Measurements from ENCODE around the gene MT1B. TPM values are rescaled to one million over a fixed set of nuclear protein-coding genes. Genes with fewer than 3 reads are reported as not detected.
A peak's percentile ranks its signal among the peaks of the same experiment; 100 is the strongest.

MT1B gene
- total and polyA plus RNA-seq, 2 donors from 2014 or later: not detected

DNA sequence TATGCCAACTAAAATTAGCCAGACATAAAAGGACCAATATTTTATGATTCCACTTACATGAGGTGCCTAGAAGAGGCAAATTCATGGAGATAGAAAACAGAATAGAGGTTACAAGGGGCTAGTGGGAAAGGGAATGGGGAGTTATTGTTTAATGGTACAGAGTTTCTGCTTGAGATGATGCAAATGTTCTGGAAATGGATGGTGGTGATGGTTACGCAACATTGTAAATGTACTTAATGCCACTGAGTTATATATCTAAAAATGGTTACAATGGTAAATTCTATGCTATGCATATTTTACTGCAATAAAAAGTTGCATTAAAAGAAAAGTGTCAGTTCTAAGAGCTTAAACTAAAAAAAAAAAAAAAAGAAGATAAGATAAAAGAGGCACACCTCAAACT, 48.5 kb downstream of the MT1B start:
- Histone ChIP-seq H3K9me3 (ENCODE audit: control insufficient read depth in 2 of 3, insufficient read depth in 1 of 3, low read length in 3 of 3) (no peaks in the 10 kb centered on the region), H3K27ac (ENCODE audit: low read depth in 2 of 2, low read length in 2 of 2) (no peak overlapping the region), H3K36me3 (ENCODE audit: control insufficient read depth in 2 of 3, insufficient read depth in 3 of 3, low read length in 3 of 3) (no peaks in the 10 kb centered on the region), H3K9ac (ENCODE audit: low read length in 3 of 3) (no peak overlapping the region), H3K4me1 (ENCODE audit: control insufficient read depth in 2 of 3, insufficient read depth in 2 of 3, low read depth in 1 of 3, low read length in 3 of 3) (no peaks in the 10 kb centered on the region), H3K27me3 (ENCODE audit: control insufficient read depth, insufficient read depth, low read length) (no peaks in the 10 kb centered on the region), H3K4me3 (ENCODE audit: low read length in 3 of 3) (no peak overlapping the region)
- no peak for DNase-seq
- intact Hi-C loops (cut with DNase I): no loop called here
- FAIRE-seq: no peak
- TF ChIP-seq, protein P1, sequence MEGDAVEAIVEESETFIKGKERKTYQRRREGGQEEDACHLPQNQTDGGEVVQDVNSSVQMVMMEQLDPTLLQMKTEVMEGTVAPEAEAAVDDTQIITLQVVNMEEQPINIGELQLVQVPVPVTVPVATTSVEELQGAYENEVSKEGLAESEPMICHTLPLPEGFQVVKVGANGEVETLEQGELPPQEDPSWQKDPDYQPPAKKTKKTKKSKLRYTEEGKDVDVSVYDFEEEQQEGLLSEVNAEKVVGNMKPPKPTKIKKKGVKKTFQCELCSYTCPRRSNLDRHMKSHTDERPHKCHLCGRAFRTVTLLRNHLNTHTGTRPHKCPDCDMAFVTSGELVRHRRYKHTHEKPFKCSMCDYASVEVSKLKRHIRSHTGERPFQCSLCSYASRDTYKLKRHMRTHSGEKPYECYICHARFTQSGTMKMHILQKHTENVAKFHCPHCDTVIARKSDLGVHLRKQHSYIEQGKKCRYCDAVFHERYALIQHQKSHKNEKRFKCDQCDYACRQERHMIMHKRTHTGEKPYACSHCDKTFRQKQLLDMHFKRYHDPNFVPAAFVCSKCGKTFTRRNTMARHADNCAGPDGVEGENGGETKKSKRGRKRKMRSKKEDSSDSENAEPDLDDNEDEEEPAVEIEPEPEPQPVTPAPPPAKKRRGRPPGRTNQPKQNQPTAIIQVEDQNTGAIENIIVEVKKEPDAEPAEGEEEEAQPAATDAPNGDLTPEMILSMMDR (IDR thresholded peaks at IDR 0.05; ENCODE audit: borderline replicate concordance, extremely low read depth, insufficient read depth): no peak

DNA sequence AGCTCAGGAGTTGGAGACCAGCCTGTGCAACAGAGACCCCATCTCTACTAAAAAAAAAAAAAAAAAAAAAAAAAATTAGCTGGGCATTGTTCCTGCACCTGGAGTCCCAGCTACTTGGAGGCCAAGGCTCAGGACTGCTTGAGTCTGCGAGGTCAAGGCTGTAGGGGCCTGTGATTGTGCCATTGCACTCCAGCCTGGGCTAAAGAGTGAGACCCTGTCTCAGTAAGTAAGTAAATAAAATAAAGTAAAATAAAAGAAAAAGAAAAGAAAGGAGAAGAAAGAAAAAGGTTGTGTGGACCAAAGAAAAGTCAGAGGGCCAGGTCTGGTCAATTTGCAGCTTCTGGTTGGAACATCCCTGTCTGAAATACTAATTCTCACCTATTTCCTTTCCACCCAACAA, 48.9 kb downstream of the MT1B start:
- FAIRE-seq (no peak), DNase-seq (no peak)
- TF ChIP-seq, protein P1 (IDR thresholded peaks at IDR 0.05; ENCODE audit: borderline replicate concordance, extremely low read depth, insufficient read depth): no peak
- intact Hi-C loops (cut with DNase I): no loop called here
- Histone ChIP-seq H3K9ac (ENCODE audit: low read length in 3 of 3) (no peak overlapping the region), H3K27me3 (ENCODE audit: control insufficient read depth, insufficient read depth, low read length) (no peaks in the 10 kb centered on the region), H3K27ac (ENCODE audit: low read depth in 2 of 2, low read length in 2 of 2) (no peak overlapping the region), H3K36me3 (ENCODE audit: control insufficient read depth in 2 of 3, insufficient read depth in 3 of 3, low read length in 3 of 3) (no peaks in the 10 kb centered on the region), H3K4me1 (ENCODE audit: control insufficient read depth in 2 of 3, insufficient read depth in 2 of 3, low read depth in 1 of 3, low read length in 3 of 3) (no peaks in the 10 kb centered on the region), H3K4me3 (ENCODE audit: low read length in 3 of 3) (no peak overlapping the region), H3K9me3 (ENCODE audit: control insufficient read depth in 2 of 3, insufficient read depth in 1 of 3, low read length in 3 of 3) (no peaks in the 10 kb centered on the region)

DNA sequence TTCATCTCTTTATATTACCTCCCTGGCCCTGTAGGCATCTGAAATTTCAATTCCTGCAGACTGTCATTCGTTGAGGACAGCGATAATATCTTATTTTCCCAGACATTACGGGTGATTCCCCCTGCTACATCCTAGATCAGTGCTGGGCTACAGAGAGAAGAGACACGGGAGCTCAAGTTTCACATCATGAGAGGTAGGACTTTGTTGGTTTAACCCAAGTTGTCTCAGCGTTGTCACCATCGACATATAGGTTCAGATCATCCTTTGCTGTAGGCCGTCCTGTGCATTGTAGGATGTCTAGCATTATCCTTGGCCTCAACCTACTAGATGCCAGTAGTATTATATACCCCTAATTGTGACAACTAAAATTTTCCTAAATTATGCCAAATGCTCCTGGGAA, 49.8 kb downstream of the MT1B start:
- no peaks in the 10 kb centered on the region for H3K36me3 ChIP-seq (ENCODE audit: control insufficient read depth in 2 of 3, insufficient read depth in 3 of 3, low read length in 3 of 3)
- no peaks in the 10 kb centered on the region for H3K4me1 ChIP-seq (ENCODE audit: control insufficient read depth in 2 of 3, insufficient read depth in 2 of 3, low read depth in 1 of 3, low read length in 3 of 3)
- TF ChIP-seq, protein P1 (IDR thresholded peaks at IDR 0.05; ENCODE audit: borderline replicate concordance, extremely low read depth, insufficient read depth): no peak
- no peaks in the 10 kb centered on the region for H3K9me3 ChIP-seq (ENCODE audit: control insufficient read depth in 2 of 3, insufficient read depth in 1 of 3, low read length in 3 of 3)
- no peaks in the 10 kb centered on the region for H3K27me3 ChIP-seq (ENCODE audit: control insufficient read depth, insufficient read depth, low read length)
- H3K9ac ChIP-seq (ENCODE audit: low read length in 3 of 3): no peak overlapping the region
- intact Hi-C loops (cut with DNase I): no loop called here
- H3K27ac ChIP-seq (ENCODE audit: low read depth in 2 of 2, low read length in 2 of 2): no peak overlapping the region
- DNase-seq (peak in 1 of 5 donors; percentile 9), FAIRE-seq (no peak)
- H3K4me3 ChIP-seq (ENCODE audit: low read length in 3 of 3): no peak overlapping the region

Other genes with a start within 250 kb of the MT1B start
- 163 TPM for gene AMFR, start 226.3 kb upstream of the MT1B start, total RNA-seq
- gene AMFR, start 226.3 kb upstream of the MT1B start, polyA plus RNA-seq (ENCODE audit: insufficient read depth, low read depth, low replicate concordance): 143 TPM
- 117 TPM for gene NUDT21, start 200.6 kb upstream of the MT1B start, total RNA-seq
- 47.1 TPM for gene NUDT21, start 200.6 kb upstream of the MT1B start, polyA plus RNA-seq (ENCODE audit: insufficient read depth, low read depth, low replicate concordance)
- 39.4 TPM for gene OGFOD1, start 200.3 kb upstream of the MT1B start, total RNA-seq
- gene OGFOD1, start 200.3 kb upstream of the MT1B start, polyA plus RNA-seq (ENCODE audit: insufficient read depth, low read depth, low replicate concordance): 16.1 TPM
- 64.2 TPM for gene BBS2, start 131.9 kb upstream of the MT1B start, total RNA-seq
- 46.5 TPM for gene BBS2, start 131.9 kb upstream of the MT1B start, polyA plus RNA-seq (ENCODE audit: insufficient read depth, low read depth, low replicate concordance)
- not detected for gene MT4, start 86.8 kb upstream of the MT1B start, total RNA-seq
- gene MT4, start 86.8 kb upstream of the MT1B start, polyA plus RNA-seq (ENCODE audit: insufficient read depth, low read depth, low replicate concordance): not detected
- not detected for gene MT3, start 62.4 kb upstream of the MT1B start, total RNA-seq
- 25.5 TPM for gene MT3, start 62.4 kb upstream of the MT1B start, polyA plus RNA-seq (ENCODE audit: insufficient read depth, low read depth, low replicate concordance)
- gene MT2A, start 43.3 kb upstream of the MT1B start, total RNA-seq: 507 TPM
- 315 TPM for gene MT2A, start 43.3 kb upstream of the MT1B start, polyA plus RNA-seq (ENCODE audit: insufficient read depth, low read depth, low replicate concordance)
- gene MT1E, start 26.1 kb upstream of the MT1B start, total RNA-seq: 258 TPM
- 191 TPM for gene MT1E, start 26.1 kb upstream of the MT1B start, polyA plus RNA-seq (ENCODE audit: insufficient read depth, low read depth, low replicate concordance)
- gene MT1M, start 19.2 kb upstream of the MT1B start, total RNA-seq: 27.9 TPM
- 15.3 TPM for gene MT1M, start 19.2 kb upstream of the MT1B start, polyA plus RNA-seq (ENCODE audit: insufficient read depth, low read depth, low replicate concordance)
- gene MT1A, start 13.2 kb upstream of the MT1B start, total RNA-seq: 19.8 TPM
- gene MT1A, start 13.2 kb upstream of the MT1B start, polyA plus RNA-seq (ENCODE audit: insufficient read depth, low read depth, low replicate concordance): 3.1 TPM
- 53.3 TPM for gene MT1F, start 6.1 kb downstream of the MT1B start, total RNA-seq
- 312 TPM for gene MT1F, start 6.1 kb downstream of the MT1B start, polyA plus RNA-seq (ENCODE audit: insufficient read depth, low read depth, low replicate concordance)
- 33.6 TPM for gene MT1G, start 16.2 kb downstream of the MT1B start, total RNA-seq
- 2,564 TPM for gene MT1G, start 16.2 kb downstream of the MT1B start, polyA plus RNA-seq (ENCODE audit: insufficient read depth, low read depth, low replicate concordance)
- gene MT1H, start 17.9 kb downstream of the MT1B start, total RNA-seq: 4.4 TPM
- gene MT1H, start 17.9 kb downstream of the MT1B start, polyA plus RNA-seq (ENCODE audit: insufficient read depth, low read depth, low replicate concordance): 606 TPM
- gene MT1X, start 30.6 kb downstream of the MT1B start, total RNA-seq: 223 TPM
- 476 TPM for gene MT1X, start 30.6 kb downstream of the MT1B start, polyA plus RNA-seq (ENCODE audit: insufficient read depth, low read depth, low replicate concordance)
- 48.8 TPM for gene NUP93, start 78.2 kb downstream of the MT1B start, total RNA-seq
- 34.8 TPM for gene NUP93, start 78.2 kb downstream of the MT1B start, polyA plus RNA-seq (ENCODE audit: insufficient read depth, low read depth, low replicate concordance)
- gene SLC12A3, start 213.3 kb downstream of the MT1B start, total RNA-seq: 5.4 TPM
- 277 TPM for gene SLC12A3, start 213.3 kb downstream of the MT1B start, polyA plus RNA-seq (ENCODE audit: insufficient read depth, low read depth, low replicate concordance)

All from kidney (tissue), 14 donors.